ENCODE measurements around the gene KIF25.
"Not testable (repeated sequence)": the region's sequence is repeated elsewhere in the genome, so short reads cannot be mapped to it uniquely, and the experiment has no call there.

KIF25 gene

DNA sequence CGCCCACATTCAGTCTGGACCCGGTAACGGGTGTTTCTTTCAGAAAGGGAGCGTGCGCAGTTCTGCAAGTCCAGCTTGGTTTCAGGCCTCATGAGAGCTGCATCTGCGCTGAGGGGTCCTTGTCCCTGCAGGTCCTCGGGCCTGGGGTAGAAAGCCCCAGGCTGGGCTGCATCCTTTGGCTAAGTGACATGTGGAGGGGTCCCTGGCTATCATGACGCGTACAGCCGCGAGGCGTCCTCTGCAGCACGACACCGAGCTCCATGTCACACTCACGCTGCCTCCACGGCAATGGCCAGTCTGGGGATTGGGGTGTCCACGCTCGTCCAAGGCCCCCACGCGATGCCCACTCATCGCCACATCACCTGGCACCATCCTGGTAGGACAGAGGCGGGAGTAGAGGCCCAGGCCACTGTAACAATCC lies 1.7 kb upstream of the KIF25 start:
- DNase-seq (ENCODE audit: low read depth): no peak

GRCh38 chr6:167996424-167997199 lies 859 bp upstream of the KIF25 start:
- DNase-seq (ENCODE audit: low read depth): no peak

GRCh38 chr6:167998215-167998614 lies 744 bp downstream of the KIF25 start:
- DNase-seq (ENCODE audit: low read depth): no peak

- no peak for DNase-seq (ENCODE audit: low read depth)
Measured at GRCh38 chr6:168000198-168001028, 2.9 kb downstream of the KIF25 start.

GRCh38 chr6:168001029-168001332 lies 3.5 kb downstream of the KIF25 start:
- DNase-seq (ENCODE audit: low read depth): no peak

DNA sequence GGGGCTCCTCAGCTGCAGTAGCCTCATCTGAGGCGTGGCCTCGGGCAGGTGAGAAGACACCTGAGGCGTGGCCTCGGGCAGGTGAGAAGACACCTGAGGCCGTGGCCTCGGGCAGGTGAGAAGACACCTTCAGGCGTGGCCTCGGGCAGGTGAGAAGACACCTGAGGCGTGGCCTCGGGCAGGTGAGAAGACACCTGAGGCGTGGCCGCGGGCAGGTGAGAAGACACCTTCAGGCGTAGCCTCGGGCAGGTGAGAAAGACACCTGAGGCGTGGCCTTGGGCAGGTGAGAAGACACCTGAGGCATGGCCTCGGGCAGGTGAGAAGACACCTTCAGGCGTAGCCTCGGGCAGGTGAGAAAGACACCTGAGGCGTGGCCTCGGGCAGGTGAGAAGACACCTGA lies 4.0 kb downstream of the KIF25 start:
- not testable (repeated sequence) for DNase-seq (ENCODE audit: low read depth)

DNA sequence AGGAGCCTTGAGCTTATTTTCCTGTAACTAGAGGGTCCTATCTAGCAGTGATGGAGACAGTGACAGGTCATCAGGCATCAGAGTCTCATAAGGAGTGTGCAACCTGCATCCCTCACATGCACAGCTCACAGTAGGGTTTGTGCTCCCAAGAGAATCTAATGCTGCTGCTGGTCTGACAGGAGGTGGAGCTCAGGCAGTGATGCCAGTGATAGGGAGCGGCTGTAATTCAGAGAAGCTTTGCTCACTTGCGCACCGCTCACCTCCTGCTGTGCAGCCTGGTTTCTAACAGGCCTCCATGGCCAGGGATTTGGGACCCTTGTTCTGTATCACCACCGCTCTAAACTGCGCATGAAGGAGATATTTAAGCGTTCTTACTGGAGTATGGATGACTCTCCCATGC lies 5.3 kb downstream of the KIF25 start:
- DNase-seq (ENCODE audit: low read depth): no peak

GRCh38 chr6:168004023-168004422 lies 6.6 kb downstream of the KIF25 start:
- DNase-seq (ENCODE audit: low read depth): no peak

- DNase-seq (ENCODE audit: low read depth): no peak
Measured at GRCh38 chr6:168004945-168005344, 7.5 kb downstream of the KIF25 start.

- no peak for DNase-seq (ENCODE audit: low read depth)
Measured at GRCh38 chr6:168005796-168006195, 8.3 kb downstream of the KIF25 start.

DNA sequence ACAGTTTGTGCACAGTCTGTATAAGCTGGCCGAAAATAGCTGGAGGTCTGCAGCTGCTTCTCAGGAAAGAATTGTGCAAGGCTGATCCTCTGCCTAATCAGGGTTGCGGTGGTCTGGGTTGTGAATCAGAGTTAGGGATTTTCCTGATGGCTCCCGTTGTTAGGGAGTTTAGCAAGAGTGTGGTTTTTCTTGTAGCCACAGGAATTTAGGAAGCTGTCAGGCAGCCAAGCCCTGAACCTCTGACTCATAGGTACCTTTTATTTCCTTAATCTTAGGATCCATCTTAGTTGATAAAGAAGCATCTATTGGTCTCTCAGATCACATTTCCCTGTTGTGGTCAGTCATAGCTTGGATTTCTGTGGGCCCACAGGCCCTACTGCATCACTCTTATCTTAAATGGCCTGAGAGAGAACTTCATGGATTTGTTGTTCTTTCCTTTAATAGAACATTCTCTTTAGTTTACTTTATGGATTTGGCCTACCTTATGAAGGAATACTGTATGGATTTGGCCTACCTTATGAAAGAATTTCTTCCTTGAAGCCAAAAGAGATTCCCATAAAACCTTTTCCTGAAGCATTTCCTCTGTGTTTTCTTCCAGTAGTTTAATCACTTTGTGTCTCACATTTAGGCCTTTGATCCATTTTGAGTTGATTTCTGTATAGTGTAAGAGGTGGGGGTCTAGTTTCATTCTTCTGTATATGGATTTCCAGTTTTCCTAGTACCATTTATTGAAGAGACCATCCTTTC lies 10.3 kb downstream of the KIF25 start:
- DNase-seq (ENCODE audit: low read depth): peak; percentile 100

DNA sequence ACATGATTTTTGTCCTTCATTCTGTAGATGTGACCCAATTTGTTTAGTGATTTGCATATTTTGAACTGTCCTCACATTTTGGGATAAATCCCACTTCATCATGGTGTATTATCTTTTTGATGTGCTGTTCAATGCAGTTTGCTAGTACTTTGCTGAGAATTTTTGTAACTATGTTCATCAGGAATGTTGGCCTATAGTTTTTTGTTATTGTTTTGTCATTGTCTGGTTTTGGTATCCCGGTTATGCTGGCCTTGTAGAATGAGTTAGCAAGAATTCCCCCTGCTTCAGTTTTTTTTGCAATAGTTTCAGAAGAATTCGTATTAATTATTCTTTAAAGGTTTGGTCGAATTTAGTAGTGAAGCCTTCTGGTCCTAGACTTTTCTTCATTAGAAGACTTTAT lies 11.9 kb downstream of the KIF25 start:
- no peak for DNase-seq (ENCODE audit: low read depth)

- no peak for DNase-seq (ENCODE audit: low read depth)
Measured at GRCh38 chr6:168011291-168011690, 13.8 kb downstream of the KIF25 start.

DNA sequence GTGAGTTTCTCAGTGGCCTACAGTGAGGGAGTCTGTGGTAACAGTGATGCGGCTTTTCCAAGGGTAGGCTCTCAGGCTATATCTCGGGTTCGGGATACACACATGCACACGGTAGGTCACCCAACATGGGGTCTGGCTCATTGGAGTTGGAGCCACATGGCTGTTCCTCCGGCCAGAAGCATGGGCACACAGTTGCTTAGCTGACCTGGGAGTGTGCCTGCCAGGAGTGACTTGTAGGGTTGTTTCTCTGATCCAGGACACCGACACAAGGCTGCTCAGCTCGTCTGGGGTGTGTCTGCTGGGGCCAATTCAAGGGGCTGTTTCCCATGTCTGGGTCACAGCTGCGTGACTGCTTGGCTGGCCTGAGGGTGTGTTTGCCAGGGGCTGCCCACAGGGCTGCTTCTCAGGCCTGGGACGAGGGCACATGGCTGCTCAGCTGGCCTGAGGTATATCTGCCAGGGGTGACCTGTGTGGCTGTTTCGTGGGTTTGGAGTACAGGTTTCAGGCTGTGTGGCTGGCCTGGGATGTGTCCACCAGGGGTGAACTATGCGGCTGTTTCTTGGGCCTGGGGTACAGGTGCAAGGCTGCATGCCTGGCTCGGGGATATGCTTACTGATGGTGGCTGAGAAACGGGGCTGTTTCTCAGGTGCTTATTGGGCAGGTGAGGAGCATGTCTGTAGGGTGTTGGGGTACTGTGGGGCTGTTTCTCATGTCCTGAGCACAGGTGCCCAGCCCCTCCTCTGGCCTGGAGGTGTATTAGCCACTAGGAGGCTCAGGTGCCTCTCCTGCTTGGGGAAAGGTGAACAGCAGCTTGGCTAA lies 15.2 kb downstream of the KIF25 start:
- DNase-seq (ENCODE audit: low read depth): no peak

- DNase-seq (ENCODE audit: low read depth): no peak
Measured at GRCh38 chr6:168013250-168013915, 15.9 kb downstream of the KIF25 start.

GRCh38 chr6:168014428-168014827 lies 17.0 kb downstream of the KIF25 start:
- DNase-seq (ENCODE audit: low read depth): no peak

DNA sequence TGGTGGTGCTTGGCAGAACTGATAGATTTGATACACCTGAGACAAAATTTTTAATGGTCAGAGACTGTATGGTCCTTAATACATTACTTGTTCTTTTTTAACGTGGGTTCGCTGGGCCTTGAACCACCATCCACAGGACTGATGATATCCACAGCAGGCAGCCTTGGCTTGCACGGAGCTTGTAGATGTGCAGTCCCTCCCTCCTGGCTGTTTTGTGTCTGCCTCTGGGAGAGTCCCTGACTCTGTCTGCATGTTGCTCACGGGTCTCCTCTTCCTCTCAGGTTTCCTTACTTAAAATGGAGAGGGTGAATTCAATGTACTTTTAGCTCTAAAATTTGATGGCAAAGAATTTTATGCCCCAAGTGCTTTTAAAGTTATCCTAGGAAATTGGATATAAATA lies 17.5 kb downstream of the KIF25 start:
- DNase-seq (ENCODE audit: low read depth): no peak

GRCh38 chr6:168015482-168016175 lies 18.2 kb downstream of the KIF25 start:
- DNase-seq (ENCODE audit: low read depth): no peak

DNA sequence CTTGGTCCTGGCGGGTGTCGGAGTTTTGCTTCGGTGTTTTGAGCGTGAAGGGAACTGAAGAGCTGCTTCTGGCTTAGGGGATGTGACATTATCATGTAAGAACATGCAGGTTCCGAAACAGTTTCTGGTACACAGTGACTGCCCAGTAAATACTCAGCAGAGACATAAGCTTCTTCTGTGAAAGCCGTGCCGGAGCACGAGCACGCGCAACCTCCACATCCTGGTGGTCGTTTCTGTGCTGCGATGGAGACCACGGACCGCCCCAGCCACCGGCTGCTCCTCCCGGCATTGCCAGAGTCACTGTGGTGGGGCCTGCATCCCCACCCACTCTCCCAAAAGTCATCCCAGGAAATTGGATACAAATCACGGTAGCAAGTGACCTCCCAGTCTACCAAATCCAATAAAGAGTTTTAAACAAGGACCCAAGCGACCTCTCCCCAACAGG lies 18.7 kb downstream of the KIF25 start:
- no peak for DNase-seq (ENCODE audit: low read depth)

GRCh38 chr6:168016721-168017525 lies 19.5 kb downstream of the KIF25 start:
- DNase-seq (ENCODE audit: low read depth): no peak

All from non-pigmented ciliary epithelial cell (primary cell).